ENCODE measurements around the gene RPL10. TPM values are rescaled to one million over a fixed set of nuclear protein-coding genes. Genes with fewer than 3 reads are reported as not detected.
A peak's percentile ranks its signal among the peaks of the same experiment; 100 is the strongest.

The RPL10 gene
- polyA plus RNA-seq, 3 donors from 2014 or later = 2,085 to 3,021 (median 2,819) TPM

DNA sequence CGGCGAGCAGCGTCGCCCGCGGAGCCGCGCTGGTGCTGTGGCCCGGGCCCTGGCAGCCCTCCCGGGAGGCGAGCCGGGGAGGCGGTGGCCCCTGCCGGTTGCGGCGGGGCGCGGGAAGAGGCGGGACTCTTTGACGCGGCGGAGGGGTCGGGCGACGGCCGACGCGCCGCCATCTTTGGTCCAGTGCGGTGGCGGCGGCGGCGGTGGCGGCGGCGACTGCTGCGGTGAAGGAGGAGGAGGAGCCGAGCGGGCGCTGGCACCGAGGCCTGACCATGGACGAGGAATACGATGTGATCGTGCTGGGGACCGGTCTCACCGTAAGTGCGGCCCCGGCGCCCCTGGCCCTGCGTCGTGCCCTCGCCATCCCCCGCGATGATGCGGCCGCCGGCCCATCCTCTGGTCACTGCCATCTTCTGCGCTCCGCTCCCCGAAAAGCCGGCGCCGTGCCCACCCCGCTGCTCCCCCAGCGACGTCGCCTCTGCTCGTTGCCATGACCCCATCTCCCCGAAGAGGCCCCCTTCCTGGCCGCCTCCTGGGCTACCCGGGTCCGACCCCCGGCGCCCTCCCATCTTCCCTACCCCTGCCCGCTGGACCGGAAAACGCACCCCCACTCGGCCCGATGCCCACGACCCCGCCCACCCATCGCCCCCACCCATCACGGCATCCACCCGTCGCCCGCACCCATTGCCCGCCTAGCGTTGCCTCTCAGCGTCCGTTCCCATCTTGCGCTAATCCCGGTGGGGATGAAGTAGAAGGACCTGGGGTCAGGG lies 39.0 kb downstream of the RPL10 start, which contains the start of gene GDI1:
GDI1 (plus strand) TSS at position 172 of the 770 bp plus-strand sequence; CDS start at position 273, 101 bp downstream.
- Mint-ChIP-seq H3K9me3 (no peaks in the 10 kb centered on the region), H3K4me1 (peaks cover 10 to 15% of the 10 kb centered on the region in 2 donors), H3K27ac (peak within 1 kb of the TSS; percentile 85 to 88 (median 87))

DNA sequence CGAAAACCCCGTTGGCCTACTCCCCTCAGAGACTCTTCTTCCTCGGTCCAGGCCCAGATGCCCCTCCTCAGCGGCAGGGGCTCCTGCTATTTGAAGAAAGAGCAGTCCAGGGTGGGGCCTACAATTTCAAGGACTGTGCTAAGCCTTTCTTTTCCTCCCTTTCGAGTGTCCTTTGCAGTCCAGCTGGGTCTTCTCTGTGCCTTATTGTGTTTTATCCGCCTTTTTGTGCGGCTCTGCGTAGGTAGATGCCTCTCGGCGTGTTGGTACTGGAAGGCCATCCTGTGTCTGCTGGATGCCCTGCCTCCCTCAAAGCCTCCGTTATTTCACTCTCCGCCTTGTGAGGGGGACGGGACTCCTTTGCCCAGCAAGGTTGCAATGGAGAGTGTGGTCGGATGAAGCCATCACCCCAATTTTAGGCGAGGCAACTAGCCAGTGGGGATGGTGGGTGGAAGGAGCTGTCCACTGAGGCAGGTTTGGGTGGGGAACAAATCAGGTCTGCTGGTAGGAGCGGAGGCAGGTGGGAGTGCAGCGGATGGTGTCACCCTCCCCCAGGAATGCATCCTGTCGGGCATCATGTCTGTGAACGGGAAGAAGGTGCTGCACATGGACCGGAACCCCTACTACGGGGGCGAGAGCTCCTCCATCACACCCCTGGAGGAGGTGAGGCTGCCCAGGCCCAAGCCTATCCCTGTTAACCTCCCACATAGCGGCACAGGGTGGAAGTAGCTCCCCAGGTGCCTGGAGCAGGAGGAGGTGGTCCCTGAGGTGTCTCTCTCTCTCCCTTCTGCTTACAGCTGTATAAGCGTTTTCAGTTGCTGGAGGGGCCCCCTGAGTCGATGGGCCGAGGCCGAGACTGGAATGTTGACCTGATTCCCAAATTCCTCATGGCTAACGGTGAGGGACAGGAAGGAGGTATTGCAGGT lies 40.1 kb downstream of the RPL10 start:
- DNase-seq = no peak
- Mint-ChIP-seq H3K27me3 (ENCODE audit: low read depth in 3 of 3) (peaks cover 6 to 16% (median 13%) of the 10 kb centered on the region in 3 donors), H3K27ac (peak overlapping the region; percentile 48 to 88 (median 78))

More for the DNA sequence above, 39.0 kb downstream of the RPL10 start, which contains the start of gene GDI1:
- Mint-ChIP-seq H3K4me3 (peak within 1 kb of the TSS; percentile 77 to 85 (median 80)), H3K36me3 (peaks cover 0 to 4% (median 0%) of the 10 kb centered on the region in 3 donors), H3K27me3 (ENCODE audit: low read depth in 3 of 3) (peaks cover 6 to 16% (median 13%) of the 10 kb centered on the region in 3 donors)
- DNase-seq = peak; percentile 64 to 74 (median 73)

DNA sequence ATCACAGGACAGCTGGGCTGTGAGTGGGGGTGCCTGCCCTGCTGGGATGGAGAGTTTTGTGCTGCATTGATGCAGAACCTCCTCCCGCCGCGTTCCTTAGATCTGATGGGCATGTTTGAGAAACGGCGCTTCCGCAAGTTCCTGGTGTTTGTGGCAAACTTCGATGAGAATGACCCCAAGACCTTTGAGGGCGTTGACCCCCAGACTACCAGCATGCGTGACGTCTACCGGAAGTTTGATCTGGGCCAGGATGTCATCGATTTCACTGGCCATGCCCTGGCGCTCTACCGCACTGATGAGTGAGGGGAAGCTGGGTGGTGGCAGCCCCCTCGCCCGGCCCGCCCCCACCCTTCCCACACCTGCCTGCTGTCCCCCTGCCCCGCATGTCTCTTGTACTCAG lies 41.7 kb downstream of the RPL10 start:
- Mint-ChIP-seq H3K4me3 (peak overlapping the region in 2 of 5 donors; percentile 30 to 58), H3K27ac (peak overlapping the region in 1 of 6 donors; percentile 57), H3K4me1 (peaks cover 10 to 21% of the 10 kb centered on the region in 2 donors), H3K36me3 (no peaks in the 10 kb centered on the region), H3K9me3 (no peaks in the 10 kb centered on the region), H3K27me3 (ENCODE audit: low read depth in 3 of 3) (peaks cover 6 to 16% (median 9%) of the 10 kb centered on the region in 3 donors)
- DNase-seq = no peak

More for the DNA sequence above, 40.1 kb downstream of the RPL10 start:
- Mint-ChIP-seq H3K4me1 (peaks cover 10 to 16% of the 10 kb centered on the region in 2 donors), H3K36me3 (peaks cover 0 to 3% (median 0%) of the 10 kb centered on the region in 3 donors), H3K4me3 (peak overlapping the region; percentile 63 to 82 (median 80)), H3K9me3 (no peaks in the 10 kb centered on the region)

DNA sequence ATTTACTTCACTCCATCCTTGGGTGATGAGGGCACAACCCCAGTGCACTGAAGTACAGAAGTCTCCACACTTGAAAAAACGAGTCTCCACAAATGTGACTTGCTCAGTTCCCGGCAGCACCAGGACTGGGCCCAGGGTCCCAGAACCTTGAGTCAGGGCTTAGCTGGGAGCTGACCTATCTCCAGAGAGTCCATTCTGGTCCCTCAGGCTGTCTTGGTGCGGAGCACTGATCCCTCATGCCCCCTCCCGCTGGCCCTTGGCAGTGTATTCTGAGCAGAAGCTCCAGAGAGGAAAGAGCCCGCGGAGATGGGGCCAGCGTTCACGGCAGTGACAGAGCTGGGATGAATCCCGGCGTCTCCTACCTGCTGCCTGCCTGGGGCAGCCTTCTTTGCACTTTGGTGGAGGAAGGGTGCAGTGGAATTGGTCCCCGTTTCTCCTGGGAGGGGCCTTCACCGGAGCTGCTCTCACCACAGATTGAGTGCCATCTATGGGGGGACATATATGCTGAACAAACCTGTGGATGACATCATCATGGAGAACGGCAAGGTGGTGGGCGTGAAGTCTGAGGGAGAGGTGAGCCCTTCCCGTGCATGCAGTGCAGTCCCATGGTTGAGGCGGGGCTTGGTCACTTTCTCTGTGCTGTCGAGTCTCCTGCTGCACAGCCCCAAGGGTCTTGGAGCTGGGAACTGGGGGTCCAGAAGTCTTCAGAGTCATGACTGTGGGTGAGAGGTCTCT lies 42.6 kb downstream of the RPL10 start:
- Mint-ChIP-seq H3K4me1 (peaks cover 10 to 24% of the 10 kb centered on the region in 2 donors), H3K27ac (no peak overlapping the region), H3K4me3 (no peak overlapping the region), H3K36me3 (no peaks in the 10 kb centered on the region), H3K27me3 (ENCODE audit: low read depth in 3 of 3) (peaks cover 6 to 16% (median 9%) of the 10 kb centered on the region in 3 donors), H3K9me3 (no peaks in the 10 kb centered on the region)
- no peak for DNase-seq

DNA sequence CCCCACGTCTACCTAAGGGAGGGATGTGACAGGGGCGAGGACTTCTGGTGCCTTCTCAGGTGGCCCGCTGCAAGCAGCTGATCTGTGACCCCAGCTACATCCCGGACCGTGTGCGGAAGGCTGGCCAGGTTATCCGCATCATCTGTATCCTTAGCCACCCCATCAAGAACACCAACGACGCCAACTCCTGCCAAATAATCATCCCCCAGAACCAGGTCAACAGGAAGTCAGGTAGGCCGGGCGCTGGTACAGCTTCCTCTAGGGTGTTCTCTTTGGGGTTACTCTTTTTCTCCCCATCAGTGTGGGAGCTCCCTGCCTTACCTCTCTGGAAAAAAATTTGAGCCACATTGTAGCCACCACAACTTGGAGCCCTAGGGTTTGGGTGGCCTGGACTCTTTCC lies 43.4 kb downstream of the RPL10 start:
- no peak for DNase-seq
- H3K27me3 Mint-ChIP-seq (ENCODE audit: low read depth in 3 of 3) = peaks cover 2 to 11% (median 6%) of the 10 kb centered on the region in 3 donors
- peaks cover 4 to 20% of the 10 kb centered on the region in 2 donors for H3K4me1 Mint-ChIP-seq
- H3K36me3 Mint-ChIP-seq = no peaks in the 10 kb centered on the region
- no peaks in the 10 kb centered on the region for H3K9me3 Mint-ChIP-seq
- peak overlapping the region in 2 of 6 donors; percentile 17 to 68 for H3K27ac Mint-ChIP-seq
- no peak overlapping the region for H3K4me3 Mint-ChIP-seq

DNA sequence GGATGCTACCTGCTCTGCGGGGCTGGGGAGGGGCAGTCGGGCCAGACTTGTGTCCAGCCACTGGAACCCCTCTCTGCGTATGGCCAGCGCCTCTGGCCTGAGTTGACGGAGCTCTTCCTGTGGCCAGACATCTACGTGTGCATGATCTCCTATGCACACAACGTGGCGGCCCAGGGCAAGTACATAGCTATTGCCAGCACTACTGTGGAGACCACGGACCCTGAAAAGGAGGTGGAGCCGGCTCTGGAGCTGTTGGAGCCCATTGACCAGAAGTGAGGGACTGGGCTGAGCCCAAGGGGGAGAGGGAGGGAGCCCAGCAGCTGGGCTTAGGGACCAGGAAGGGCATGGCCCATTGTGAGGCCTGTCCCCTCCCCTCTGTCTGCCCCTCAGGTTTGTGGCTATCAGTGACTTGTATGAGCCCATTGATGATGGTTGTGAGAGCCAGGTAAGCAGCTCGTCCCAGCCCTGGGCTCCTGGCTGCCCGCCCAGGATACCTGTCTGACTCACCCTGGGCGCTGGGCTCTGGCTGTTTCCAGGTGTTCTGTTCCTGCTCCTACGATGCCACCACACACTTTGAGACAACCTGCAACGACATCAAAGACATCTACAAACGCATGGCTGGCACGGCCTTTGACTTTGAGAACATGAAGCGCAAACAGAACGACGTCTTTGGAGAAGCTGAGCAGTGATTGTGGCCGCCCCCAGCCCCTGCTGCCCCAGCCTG lies 44.0 kb downstream of the RPL10 start:
- peak overlapping the region in 1 of 5 donors; percentile 18 for H3K4me3 Mint-ChIP-seq

DNA sequence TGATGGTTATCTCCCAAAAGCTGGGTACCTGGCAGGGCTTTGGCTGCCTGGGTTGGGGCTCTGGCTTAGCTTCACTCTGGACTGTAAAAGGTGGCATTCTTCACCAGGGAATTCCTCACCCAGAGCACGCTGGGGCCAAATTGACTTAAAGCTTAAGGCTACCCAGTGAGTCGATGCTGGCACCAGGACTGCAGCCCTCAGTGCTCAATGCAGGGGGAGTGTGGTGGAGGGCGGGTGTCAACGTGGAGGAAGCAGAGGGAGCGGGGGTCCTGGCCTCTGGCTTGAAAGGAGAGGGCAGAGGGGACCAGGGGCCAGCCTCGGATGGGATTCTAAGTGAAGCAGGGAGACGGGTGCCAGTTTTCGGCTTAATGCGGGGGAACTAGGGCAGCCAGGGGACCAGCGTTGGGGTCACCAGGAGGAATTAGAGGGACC lies 45.3 kb downstream of the RPL10 start:
- H3K27ac Mint-ChIP-seq = peak overlapping the region; percentile 78 to 92 (median 82)
- peaks cover 0 to 3% (median under 1%) of the 10 kb centered on the region in 3 donors for H3K27me3 Mint-ChIP-seq (ENCODE audit: low read depth in 3 of 3)
- DNase-seq = no peak
- peak overlapping the region; percentile 53 to 78 (median 69) for H3K4me3 Mint-ChIP-seq
- H3K4me1 Mint-ChIP-seq = peaks cover 4 to 13% of the 10 kb centered on the region in 2 donors
- H3K9me3 Mint-ChIP-seq = no peaks in the 10 kb centered on the region
- no peaks in the 10 kb centered on the region for H3K36me3 Mint-ChIP-seq

More for the DNA sequence above, 44.0 kb downstream of the RPL10 start:
- no peaks in the 10 kb centered on the region for H3K36me3 Mint-ChIP-seq
- no peak for DNase-seq
- peaks cover 2 to 14% (median 6%) of the 10 kb centered on the region in 3 donors for H3K27me3 Mint-ChIP-seq (ENCODE audit: low read depth in 3 of 3)
- peak overlapping the region in 2 of 6 donors; percentile 12 to 17 for H3K27ac Mint-ChIP-seq
- peaks cover 4 to 20% of the 10 kb centered on the region in 2 donors for H3K4me1 Mint-ChIP-seq
- no peaks in the 10 kb centered on the region for H3K9me3 Mint-ChIP-seq

DNA sequence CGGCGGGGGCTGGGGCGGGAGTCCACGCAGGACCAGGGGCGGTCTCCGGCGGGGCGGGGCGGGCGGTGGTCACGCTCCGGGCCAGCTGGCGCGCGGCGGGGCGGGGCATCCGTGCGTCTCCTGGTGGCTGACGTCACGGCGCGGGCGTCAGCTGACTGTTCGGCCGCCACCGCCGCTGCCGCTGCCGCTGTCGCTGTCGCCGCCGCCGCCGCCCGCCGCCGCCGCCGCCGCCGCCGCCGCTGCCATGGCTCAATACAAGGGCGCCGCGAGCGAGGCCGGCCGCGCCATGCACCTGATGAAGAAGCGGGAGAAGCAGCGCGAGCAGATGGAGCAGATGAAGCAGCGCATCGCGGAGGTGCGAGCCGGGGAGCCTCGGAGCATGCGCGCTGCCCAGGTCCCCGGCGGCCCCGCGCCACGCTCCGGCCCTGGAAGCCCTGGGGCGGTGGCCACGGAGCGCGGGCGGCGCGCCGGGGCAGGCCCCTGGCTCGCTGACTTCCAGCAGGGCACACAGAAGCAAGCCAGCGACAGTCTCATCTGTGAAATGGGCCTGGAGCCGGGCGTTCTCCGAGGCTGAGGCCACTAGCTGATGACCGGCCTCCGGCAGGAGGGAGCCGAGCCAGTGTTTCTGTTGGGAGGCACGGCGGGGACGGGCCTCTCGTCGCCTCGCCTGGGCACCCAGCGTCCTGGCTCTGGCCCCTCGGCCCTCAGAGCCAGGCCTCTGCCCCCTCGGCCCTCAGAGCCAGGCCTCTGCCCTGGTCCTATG lies 46.0 kb downstream of the RPL10 start, which contains the start of gene FAM50A:
FAM50A (plus strand) TSS at position 150 of the 763 bp plus-strand sequence; CDS start at position 245, 95 bp downstream.
- H3K27ac Mint-ChIP-seq = peak within 1 kb of the TSS; percentile 79 to 92 (median 85)
- H3K9me3 Mint-ChIP-seq = no peaks in the 10 kb centered on the region
- H3K4me1 Mint-ChIP-seq = peaks cover 0 to 9% of the 10 kb centered on the region in 2 donors
- peak within 1 kb of the TSS; percentile 67 to 81 (median 78) for H3K4me3 Mint-ChIP-seq
- DNase-seq = peak; percentile 77 to 84 (median 79)
- no peaks in the 10 kb centered on the region for H3K36me3 Mint-ChIP-seq
- peaks cover 0 to 3% (median 1%) of the 10 kb centered on the region in 3 donors for H3K27me3 Mint-ChIP-seq (ENCODE audit: low read depth in 3 of 3)

DNA sequence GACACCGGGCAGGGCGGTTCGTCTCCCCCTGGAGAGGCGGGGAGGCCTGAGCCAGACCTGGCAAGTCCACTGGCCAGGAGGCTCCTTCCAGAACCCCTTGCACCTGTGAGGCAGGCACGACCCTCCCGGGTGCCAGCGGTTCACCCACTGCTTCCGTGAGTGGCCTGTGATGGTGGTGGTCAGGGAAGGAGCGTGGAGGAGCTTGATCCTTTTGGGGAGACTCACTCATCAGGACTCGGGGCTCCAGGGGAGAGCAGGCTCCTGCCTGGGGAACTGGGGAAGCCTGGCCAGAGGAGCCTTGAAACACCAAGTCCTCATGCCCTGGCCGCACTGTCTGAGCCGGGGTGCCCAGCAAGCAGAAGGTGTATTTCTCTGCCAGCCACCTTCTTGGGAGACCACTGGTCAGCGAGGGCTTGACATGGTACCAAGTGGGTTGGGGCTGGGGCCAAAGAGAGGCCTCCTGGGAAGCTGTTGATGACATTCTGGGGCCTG lies 46.6 kb downstream of the RPL10 start:
- H3K27me3 Mint-ChIP-seq (ENCODE audit: low read depth in 3 of 3) = peaks cover 0 to 3% (median 1%) of the 10 kb centered on the region in 3 donors
- DNase-seq = no peak

DNA sequence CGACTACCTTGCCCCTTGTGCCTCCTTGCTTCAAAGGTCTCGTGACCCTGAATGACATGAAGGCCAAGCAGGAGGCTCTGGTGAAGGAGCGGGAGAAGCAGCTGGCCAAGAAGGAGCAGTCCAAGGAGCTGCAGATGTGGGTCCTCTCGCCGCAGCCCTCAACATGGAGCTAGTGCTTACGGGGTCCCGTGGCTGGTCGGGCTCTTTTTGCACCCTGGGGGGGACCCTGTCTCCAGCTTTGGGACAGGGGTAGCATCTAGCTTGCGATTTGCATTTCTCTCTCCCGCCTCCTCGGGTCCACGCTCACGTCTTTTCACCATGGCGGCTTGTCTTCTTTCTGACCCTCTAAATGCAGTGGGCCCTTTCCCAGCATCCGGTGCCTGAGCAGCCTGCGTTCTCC lies 47.6 kb downstream of the RPL10 start:
- H3K27ac Mint-ChIP-seq = peak overlapping the region in 2 of 6 donors; percentile 43 to 87
- H3K36me3 Mint-ChIP-seq = no peaks in the 10 kb centered on the region
- peaks cover 0 to 9% of the 10 kb centered on the region in 2 donors for H3K4me1 Mint-ChIP-seq
- H3K9me3 Mint-ChIP-seq = no peaks in the 10 kb centered on the region
- H3K4me3 Mint-ChIP-seq = peak overlapping the region in 1 of 5 donors; percentile 41
- peaks cover 0 to 3% (median 1%) of the 10 kb centered on the region in 3 donors for H3K27me3 Mint-ChIP-seq (ENCODE audit: low read depth in 3 of 3)
- DNase-seq = no peak

More for the DNA sequence above, 46.6 kb downstream of the RPL10 start:
- peaks cover 0 to 9% of the 10 kb centered on the region in 2 donors for H3K4me1 Mint-ChIP-seq
- peak overlapping the region in 4 of 5 donors; percentile 35 to 64 (median 48) for H3K4me3 Mint-ChIP-seq
- no peaks in the 10 kb centered on the region for H3K9me3 Mint-ChIP-seq
- H3K27ac Mint-ChIP-seq = peak overlapping the region in 3 of 6 donors; percentile 10 to 46 (median 21)
- H3K36me3 Mint-ChIP-seq = no peaks in the 10 kb centered on the region

DNA sequence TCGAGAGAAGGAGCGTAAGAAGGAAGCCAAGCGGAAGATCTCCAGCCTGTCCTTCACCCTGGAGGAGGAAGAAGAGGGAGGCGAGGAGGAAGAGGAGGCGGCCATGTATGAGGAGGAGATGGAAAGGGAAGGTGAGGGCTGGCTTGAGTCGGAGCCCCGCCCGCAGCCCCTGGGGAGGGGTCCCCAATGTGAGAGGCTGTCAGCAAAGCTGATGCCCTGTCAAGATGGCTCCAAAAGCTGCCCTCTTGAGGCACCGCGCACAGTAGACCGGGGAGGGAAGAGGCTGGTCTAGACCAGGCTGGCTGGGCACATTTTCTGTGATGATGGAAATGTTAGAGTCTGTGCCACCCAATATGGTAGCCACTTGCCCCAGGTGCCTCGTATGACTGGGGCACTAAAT lies 48.3 kb downstream of the RPL10 start:
- Mint-ChIP-seq H3K4me3 (no peak overlapping the region), H3K27ac (peak overlapping the region in 3 of 6 donors; percentile 13 to 44 (median 43)), H3K4me1 (peaks cover 0 to 9% of the 10 kb centered on the region in 2 donors), H3K9me3 (no peaks in the 10 kb centered on the region), H3K36me3 (no peaks in the 10 kb centered on the region), H3K27me3 (ENCODE audit: low read depth in 3 of 3) (peaks cover 0 to 3% (median 1%) of the 10 kb centered on the region in 3 donors)
- no peak for DNase-seq

Data from immature natural killer cell (primary cell).